Osteoblast (primary cell): Measurements from ENCODE around the gene TEPSIN. TPM values are rescaled to one million over a fixed set of nuclear protein-coding genes. Genes with fewer than 3 reads are reported as not detected.

ENCODE experiments used
- DNase-seq: peaks from one replicate; pipeline ENCODE4 v3.0.0; 2011; ENCODE audit warnings: low spot score, mixed read lengths; ENCODE audit not compliant: insufficient read length; ENCODE audit errors: missing footprints
- H2AFZ ChIP-seq: 2 replicates; pipeline ENCODE4 v1.6.0; 2011; ENCODE audit warnings: mild to moderate bottlenecking, low read length
- H3K27ac ChIP-seq: 2 replicates; pipeline ENCODE4 v1.5.1; 2011; ENCODE audit warnings: mild to moderate bottlenecking, low read depth, low read length, moderate library complexity
- H3K27me3 ChIP-seq: 2 replicates; pipeline ENCODE4 v1.6.0; 2012; ENCODE audit warnings: mild to moderate bottlenecking, control low read depth, inconsistent platforms, low read length, moderate library complexity; ENCODE audit not compliant: insufficient read depth
- H3K36me3 ChIP-seq: 2 replicates; pipeline ENCODE4 v1.5.1; 2011; ENCODE audit warnings: mild to moderate bottlenecking, low read length, control low read depth, moderate library complexity; ENCODE audit not compliant: insufficient read depth
- H3K4me1 ChIP-seq: 2 replicates; pipeline ENCODE4 v1.5.1; 2011; ENCODE audit warnings: mild to moderate bottlenecking, low read length, control low read depth, moderate library complexity; ENCODE audit not compliant: insufficient read depth
- H3K4me2 ChIP-seq: 2 replicates; pipeline ENCODE4 v1.6.0; 2011; ENCODE audit warnings: mild to moderate bottlenecking, low read length; ENCODE audit not compliant: insufficient read depth
- H3K4me3 ChIP-seq: fragments of 200-600 bp; sonication (generic); 3 replicates; pipeline ENCODE4 v1.5.1; 2012; ENCODE audit warnings: mild to moderate bottlenecking, low read length, inconsistent platforms; ENCODE audit not compliant: insufficient read depth
- H3K79me2 ChIP-seq: 2 replicates; pipeline ENCODE4 v1.6.0; 2012; ENCODE audit warnings: mild to moderate bottlenecking, low read length, control low read depth, inconsistent platforms; ENCODE audit not compliant: insufficient read depth
- H3K9me3 ChIP-seq: 2 replicates; pipeline ENCODE4 v1.5.1; 2011; ENCODE audit warnings: low read depth, low read length, control low read depth
- H4K20me1 ChIP-seq: 2 replicates; pipeline ENCODE4 v1.6.0; 2012; ENCODE audit warnings: mild to moderate bottlenecking, low read length, control low read depth; ENCODE audit not compliant: insufficient read depth
- total RNA-seq: library from RNA; depleted of rRNA; stranded (reverse); fragments of >200 nt; gene quantifications from 2 replicates; pipeline ENCODE4 v1.2.3, GENCODE V29; 2012
- TF ChIP-seq, protein P1 (sequence below): IDR thresholded peaks from 2 replicates; pipeline ENCODE4 v1.5.1; 2011; ENCODE audit warnings: mild to moderate bottlenecking, low read depth, low read length, moderate library complexity; ENCODE audit errors: extremely low read depth

TEPSIN gene
- total RNA-seq, 1 donor = 16.6 TPM

GRCh38 chr17:81218991-81219390, 19.9 kb downstream of the TEPSIN start:
- Histone ChIP-seq H4K20me1 (peaks cover 3% of the 10 kb centered on the region), H3K27me3 (no peaks in the 10 kb centered on the region), H3K4me3 (no peak overlapping the region), H3K36me3 (no peaks in the 10 kb centered on the region), H3K79me2 (peaks cover 11% of the 10 kb centered on the region), H3K4me1 (peaks cover 9% of the 10 kb centered on the region), H3K4me2 (no peak overlapping the region), H3K27ac (no peak overlapping the region), H2AFZ (no peak overlapping the region), H3K9me3 (no peaks in the 10 kb centered on the region)
- TF ChIP-seq, protein P1, sequence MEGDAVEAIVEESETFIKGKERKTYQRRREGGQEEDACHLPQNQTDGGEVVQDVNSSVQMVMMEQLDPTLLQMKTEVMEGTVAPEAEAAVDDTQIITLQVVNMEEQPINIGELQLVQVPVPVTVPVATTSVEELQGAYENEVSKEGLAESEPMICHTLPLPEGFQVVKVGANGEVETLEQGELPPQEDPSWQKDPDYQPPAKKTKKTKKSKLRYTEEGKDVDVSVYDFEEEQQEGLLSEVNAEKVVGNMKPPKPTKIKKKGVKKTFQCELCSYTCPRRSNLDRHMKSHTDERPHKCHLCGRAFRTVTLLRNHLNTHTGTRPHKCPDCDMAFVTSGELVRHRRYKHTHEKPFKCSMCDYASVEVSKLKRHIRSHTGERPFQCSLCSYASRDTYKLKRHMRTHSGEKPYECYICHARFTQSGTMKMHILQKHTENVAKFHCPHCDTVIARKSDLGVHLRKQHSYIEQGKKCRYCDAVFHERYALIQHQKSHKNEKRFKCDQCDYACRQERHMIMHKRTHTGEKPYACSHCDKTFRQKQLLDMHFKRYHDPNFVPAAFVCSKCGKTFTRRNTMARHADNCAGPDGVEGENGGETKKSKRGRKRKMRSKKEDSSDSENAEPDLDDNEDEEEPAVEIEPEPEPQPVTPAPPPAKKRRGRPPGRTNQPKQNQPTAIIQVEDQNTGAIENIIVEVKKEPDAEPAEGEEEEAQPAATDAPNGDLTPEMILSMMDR = no peak
- DNase-seq = peak; percentile 11

DNA sequence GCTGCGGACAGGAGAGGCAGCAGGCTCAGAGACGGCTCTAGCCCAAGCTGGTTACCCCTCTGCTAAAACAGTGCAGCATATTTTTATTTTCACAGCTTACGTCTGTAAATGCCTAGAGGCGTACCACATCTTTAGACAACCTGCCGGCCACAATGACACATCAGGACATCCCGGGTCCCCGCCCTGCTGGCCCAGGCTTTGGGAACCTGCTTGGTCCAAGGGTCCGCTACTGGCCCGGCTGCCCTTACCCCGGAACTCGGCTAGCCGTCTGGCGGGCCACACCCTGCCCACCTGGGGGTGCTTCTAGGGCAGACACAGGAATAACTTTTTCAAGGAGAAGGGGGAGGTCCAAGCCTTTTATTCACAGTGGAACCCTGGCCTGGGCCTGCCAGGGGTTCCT, 20.4 kb downstream of the TEPSIN start:
- TF ChIP-seq, protein P1 = no peak
- no peaks in the 10 kb centered on the region for H3K9me3 ChIP-seq
- no peaks in the 10 kb centered on the region for H3K27me3 ChIP-seq
- peaks cover 6% of the 10 kb centered on the region for H3K4me1 ChIP-seq
- no peak overlapping the region for H2AFZ ChIP-seq
- H3K79me2 ChIP-seq = peaks cover 11% of the 10 kb centered on the region
- H4K20me1 ChIP-seq = peaks cover 3% of the 10 kb centered on the region
- no peak overlapping the region for H3K27ac ChIP-seq
- no peak overlapping the region for H3K4me3 ChIP-seq
- H3K36me3 ChIP-seq = no peaks in the 10 kb centered on the region
- no peak overlapping the region for H3K4me2 ChIP-seq
- DNase-seq = peak; percentile 47

DNA sequence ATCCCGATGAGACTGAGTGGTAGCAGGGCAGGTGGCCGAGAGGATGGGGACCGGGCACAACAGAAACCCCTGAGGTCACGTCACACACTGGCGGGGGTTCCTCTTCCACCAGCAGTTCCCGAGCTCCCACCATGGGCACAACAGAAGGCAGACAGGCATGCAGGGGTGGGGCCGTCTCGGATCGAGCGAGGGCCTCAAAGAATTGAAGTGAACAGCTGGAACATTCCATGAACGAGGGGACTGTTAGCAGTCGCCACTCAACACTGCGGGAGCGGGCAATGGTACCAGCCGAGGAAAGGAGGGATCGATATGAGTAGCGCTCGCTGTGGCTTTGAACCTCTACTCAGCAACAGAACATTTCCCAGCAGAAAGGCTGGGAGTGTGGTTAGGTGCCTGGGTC, 21.4 kb downstream of the TEPSIN start:
- no peak overlapping the region for H3K4me3 ChIP-seq
- peaks cover 4% of the 10 kb centered on the region for H4K20me1 ChIP-seq
- H2AFZ ChIP-seq = no peak overlapping the region
- H3K36me3 ChIP-seq = no peaks in the 10 kb centered on the region
- no peaks in the 10 kb centered on the region for H3K27me3 ChIP-seq
- peak; percentile 42 for DNase-seq
- H3K4me2 ChIP-seq = no peak overlapping the region
- peaks cover 4% of the 10 kb centered on the region for H3K4me1 ChIP-seq
- no peaks in the 10 kb centered on the region for H3K9me3 ChIP-seq
- no peak overlapping the region for H3K27ac ChIP-seq
- peaks cover 11% of the 10 kb centered on the region for H3K79me2 ChIP-seq
- TF ChIP-seq, protein P1 = no peak

- Histone ChIP-seq H3K9me3 (no peaks in the 10 kb centered on the region), H2AFZ (no peak overlapping the region), H3K4me3 (no peak overlapping the region), H3K36me3 (no peaks in the 10 kb centered on the region), H3K27ac (no peak overlapping the region), H4K20me1 (peaks cover 4% of the 10 kb centered on the region), H3K79me2 (no peaks in the 10 kb centered on the region), H3K27me3 (no peaks in the 10 kb centered on the region), H3K4me2 (no peak overlapping the region), H3K4me1 (peaks cover 10% of the 10 kb centered on the region)
- TF ChIP-seq, protein P1 = no peak
- no peak for DNase-seq
Measured at GRCh38 chr17:81213978-81214377, 24.9 kb downstream of the TEPSIN start.
